NCI-H446 (cell line): Measurements from ENCODE around the gene APOBEC3B.
"Not testable (repeated sequence)": the region's sequence is repeated elsewhere in the genome, so short reads cannot be mapped to it uniquely, and the experiment has no call there.

Experiments used
- DNase-seq, 2 experiments: peaks; one replicate each; lab custom pipeline; 2025; lab: John Stamatoyannopoulos, UW

The APOBEC3B gene

GRCh38 chr22:38967451-38968450, 14.4 kb upstream of the APOBEC3B start:
- no peak for DNase-seq

GRCh38 chr22:38968801-38969200, 13.3 kb upstream of the APOBEC3B start:
- DNase-seq = no peak

DNA sequence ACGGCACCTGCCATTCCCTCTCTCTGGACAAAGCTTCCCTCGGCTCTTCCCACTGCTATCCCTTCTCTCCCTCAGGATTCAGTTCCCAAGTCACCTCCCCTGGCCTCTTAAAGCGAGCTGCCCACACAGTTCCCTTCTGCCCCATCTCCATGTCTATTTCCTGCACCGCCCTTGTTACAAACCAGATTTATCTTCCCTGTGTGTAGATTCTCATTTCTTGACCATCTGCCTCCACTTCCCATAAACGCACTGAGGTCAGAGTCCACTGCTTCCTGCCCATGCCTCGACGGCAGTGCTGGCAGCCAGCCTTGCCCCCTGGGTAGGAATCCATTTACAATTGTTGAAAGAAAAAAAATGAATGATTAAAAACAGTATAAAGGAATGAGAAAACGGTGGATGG, 11.6 kb upstream of the APOBEC3B start:
- DNase-seq = no peak

DNA sequence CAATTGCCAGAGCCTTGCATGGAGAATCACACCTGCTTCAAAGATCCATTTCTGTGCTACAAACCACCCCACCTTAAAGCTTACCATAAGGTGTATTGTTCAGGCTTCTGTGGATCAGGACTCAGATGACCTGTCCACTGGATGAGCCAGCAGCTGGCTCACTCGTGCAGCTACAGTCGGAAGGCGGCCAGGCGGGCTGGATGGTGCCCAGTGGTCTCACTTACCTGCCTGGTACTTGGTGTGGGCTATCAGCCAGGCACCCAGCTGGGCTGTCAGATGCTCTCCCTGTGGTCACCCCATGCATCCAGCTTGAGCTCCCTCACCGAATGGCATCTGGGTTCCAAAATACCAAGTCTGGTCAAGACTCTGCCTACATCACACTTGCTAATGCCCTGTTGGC, 10.9 kb upstream of the APOBEC3B start:
- DNase-seq = no peak

DNA sequence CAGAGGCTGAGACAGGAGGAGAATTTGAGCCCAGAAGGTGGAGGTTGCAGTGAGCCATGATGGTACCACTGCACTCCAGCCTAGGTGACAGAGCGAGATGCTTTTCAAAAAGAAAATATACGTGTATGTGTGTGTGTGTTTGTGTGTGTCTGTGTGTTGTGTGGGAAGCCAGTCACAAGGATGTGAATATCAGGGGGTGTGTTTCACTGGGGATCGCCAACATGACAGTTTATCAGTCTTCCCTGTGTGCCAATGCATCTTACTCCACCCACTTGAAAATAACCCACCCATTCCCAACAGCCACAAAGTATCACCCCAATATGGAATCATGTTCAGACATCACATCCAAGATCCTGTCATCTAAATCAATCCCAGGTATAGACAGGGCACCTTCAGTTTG, 10.4 kb upstream of the APOBEC3B start:
- no peak for DNase-seq

- no peak for DNase-seq
Measured at GRCh38 chr22:38972558-38972957, 9.6 kb upstream of the APOBEC3B start.

- peak in 1 of 2 experiments; percentile 43 for DNase-seq
Measured at GRCh38 chr22:38973289-38974169, 8.6 kb upstream of the APOBEC3B start.

DNA sequence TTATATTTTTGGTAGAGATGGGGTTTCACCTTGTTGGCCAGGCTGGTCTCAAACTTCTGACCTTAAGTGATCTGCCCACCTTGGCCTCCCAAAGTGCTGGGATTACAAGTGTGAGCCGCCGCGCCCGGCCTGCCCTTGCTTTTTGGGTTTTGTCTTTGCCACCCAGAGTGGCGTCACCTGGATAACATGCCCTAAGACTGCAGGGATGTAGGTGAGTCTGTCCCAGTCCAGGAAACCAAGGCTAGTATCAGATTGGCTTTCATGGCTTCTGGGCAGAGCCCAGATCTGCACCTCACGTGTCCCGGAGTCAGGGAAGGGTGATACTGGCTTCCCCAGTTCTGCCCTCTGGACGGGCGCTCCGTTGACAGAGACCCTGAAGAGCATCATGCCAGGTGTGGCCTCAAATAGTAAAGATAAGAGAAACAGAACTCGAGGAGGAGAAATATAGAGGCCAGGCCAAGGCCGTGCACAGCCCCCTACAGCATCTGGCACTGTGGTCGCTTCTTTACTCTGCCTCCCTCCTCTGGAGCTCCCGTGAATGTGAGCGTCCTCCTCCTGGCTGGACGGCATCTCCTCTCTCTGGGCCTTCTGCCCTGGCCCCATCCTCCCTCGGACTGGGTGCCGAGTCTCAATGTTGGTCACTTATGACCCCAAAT, 7.8 kb upstream of the APOBEC3B start:
- no peak for DNase-seq

DNA sequence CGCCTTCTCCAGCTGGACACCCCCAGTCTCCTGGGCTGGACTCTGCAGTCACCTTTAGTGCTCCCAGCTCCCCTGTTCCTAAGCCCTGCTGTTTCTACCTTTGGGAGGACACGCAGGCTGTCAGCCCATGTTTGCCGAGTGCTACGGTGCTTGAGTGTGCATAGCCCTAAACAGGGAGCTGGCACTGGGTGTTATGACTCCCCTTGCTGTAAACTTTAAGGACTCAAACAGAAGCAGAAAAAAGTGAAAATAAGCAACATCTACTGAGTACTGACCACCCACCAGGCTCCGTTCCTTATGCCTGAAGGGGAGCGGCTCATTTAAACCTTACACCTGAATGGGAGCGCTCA, 7.3 kb upstream of the APOBEC3B start:
- DNase-seq = no peak

DNA sequence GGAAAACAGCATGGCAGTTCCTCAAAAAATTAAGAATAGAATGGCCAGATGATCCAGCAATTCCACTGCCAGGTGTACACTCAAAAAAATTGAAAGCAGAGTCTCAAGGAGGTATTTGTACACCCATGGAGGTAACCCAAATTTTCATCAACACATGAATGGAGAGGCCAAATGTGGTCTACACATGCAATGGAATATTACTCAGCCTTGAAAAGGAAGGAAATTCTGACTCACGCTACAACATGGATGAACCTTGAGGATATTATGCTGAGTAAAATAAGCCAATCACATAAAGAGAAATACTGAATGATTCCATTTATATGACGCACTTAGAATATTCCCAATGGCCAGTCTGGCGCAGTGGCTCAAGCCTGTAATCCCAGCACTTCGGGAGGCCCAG, 4.9 kb upstream of the APOBEC3B start:
- DNase-seq = not testable (repeated sequence)

DNA sequence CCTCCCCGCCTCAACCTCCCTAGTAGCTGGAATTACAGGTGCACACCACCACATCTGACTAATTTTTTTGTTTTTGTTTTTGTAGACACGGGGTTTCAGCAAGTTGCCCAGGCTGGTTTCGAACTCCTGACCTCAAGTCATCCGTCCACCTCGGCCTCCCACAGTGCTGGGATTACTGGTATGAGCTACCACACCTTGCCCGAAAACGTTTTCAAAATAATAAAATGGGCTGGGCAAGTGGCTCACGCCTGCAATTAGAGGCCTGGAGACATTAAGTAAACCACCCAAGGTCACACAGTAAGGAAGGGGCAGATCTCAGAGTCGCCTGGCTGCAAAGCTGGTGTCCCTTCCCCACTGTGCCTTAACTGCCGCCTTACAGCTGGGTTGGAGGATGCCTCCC, 1.6 kb upstream of the APOBEC3B start:
- not testable (repeated sequence) for DNase-seq

DNA sequence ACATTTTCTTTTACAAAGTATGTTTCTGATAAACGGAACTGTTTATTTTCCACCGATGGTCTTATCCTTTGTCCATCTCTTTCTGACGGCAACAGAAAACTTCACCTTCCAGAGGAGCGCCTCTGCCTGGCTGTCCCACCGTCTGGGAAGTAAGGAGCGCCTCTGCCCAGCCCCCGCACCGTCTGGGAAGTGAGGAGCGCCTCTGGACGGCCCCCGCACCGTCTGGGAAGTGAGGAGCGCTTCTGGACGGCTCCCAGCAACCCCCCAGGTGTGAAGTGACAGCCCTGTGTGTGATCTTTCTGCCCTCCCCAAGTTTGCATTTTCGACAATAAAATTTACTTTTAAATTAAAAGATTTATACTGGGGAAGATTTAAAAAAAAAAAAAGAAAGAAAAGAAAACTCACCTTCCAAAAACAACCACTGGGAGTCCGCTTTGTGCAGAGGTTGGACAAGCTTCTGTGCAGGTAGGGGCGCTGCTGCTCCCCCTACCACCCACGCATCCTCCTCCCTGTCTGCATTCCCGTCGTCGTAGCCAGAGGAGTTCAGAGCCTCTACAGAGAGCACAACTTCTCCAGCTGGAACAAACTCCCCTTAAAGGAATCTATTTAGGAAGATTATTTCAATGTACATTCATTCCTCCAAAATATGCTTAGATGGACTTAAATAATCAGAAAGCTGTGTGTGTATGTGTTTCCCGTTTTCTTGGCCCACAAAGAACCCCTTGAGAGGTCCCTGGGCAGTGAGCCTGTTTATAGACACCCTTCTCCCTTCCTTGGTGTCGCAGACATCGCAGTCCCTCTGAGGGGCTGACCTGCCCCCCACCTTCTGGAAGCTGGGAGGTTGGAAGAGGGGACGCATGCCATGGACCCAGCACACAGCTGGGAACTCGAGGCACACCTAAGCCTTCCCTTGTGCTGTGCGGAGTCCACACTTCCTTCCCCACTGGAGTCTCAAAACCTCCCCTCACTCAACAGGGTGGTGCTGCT, 849 bp upstream of the APOBEC3B start:
- no peak for DNase-seq

- DNase-seq = no peak
Measured at GRCh38 chr22:38984224-38984623, 2.1 kb downstream of the APOBEC3B start.

- not testable (repeated sequence) for DNase-seq
Measured at GRCh38 chr22:38984784-38985757, 2.9 kb downstream of the APOBEC3B start.

- no peak for DNase-seq
Measured at GRCh38 chr22:38986629-38987028, 4.5 kb downstream of the APOBEC3B start.

- DNase-seq = no peak
Measured at GRCh38 chr22:38987171-38987895, 5.2 kb downstream of the APOBEC3B start.

GRCh38 chr22:38989466-38989865, 7.3 kb downstream of the APOBEC3B start:
- no peak for DNase-seq

- DNase-seq = peak in 1 of 2 experiments; percentile 2
Measured at GRCh38 chr22:38992871-38993371, 10.8 kb downstream of the APOBEC3B start.

- DNase-seq = no peak
Measured at GRCh38 chr22:38996105-38996504, 14.0 kb downstream of the APOBEC3B start.
